GM19043 (cell line): ENCODE results near the gene TRPM8.

Experiments used
- ATAC-seq: cut with Tn5 transposase; IDR thresholded peaks from one replicate; pipeline ENCODE4 v1.9.1; 2021; ENCODE audit warnings: low read depth; ENCODE audit not compliant: unreplicated experiment

The TRPM8 gene

GRCh38 chr2:233996461-233996860, 79.3 kb downstream of the TRPM8 start:
- ATAC-seq = no peak

- no peak for ATAC-seq
Observed at GRCh38 chr2:233997707-233998106, 80.5 kb downstream of the TRPM8 start.

- no peak for ATAC-seq
Observed at GRCh38 chr2:233999182-233999581, 82.0 kb downstream of the TRPM8 start.

- ATAC-seq = no peak
Observed at GRCh38 chr2:234001380-234002160, 84.4 kb downstream of the TRPM8 start.

GRCh38 chr2:234002281-234002680, 85.1 kb downstream of the TRPM8 start:
- no peak for ATAC-seq

GRCh38 chr2:234003972-234004617, 86.9 kb downstream of the TRPM8 start:
- no peak for ATAC-seq

GRCh38 chr2:234005126-234005525, 88.0 kb downstream of the TRPM8 start:
- ATAC-seq = no peak

- ATAC-seq = no peak
Observed at GRCh38 chr2:234006501-234006900, 89.3 kb downstream of the TRPM8 start.

- no peak for ATAC-seq
Observed at GRCh38 chr2:234014427-234014826, 97.3 kb downstream of the TRPM8 start.

- ATAC-seq = no peak
Observed at GRCh38 chr2:234015861-234016260, 98.7 kb downstream of the TRPM8 start.

GRCh38 chr2:234019896-234020295, 102.7 kb downstream of the TRPM8 start:
- ATAC-seq = no peak

- no peak for ATAC-seq
Observed at GRCh38 chr2:234020332-234020731, 103.2 kb downstream of the TRPM8 start.

- ATAC-seq = no peak
Observed at GRCh38 chr2:234022424-234022823, 105.3 kb downstream of the TRPM8 start.

- ATAC-seq = no peak
Observed at GRCh38 chr2:234024304-234024703, 107.1 kb downstream of the TRPM8 start.

- ATAC-seq = no peak
Observed at GRCh38 chr2:234025466-234025865, 108.3 kb downstream of the TRPM8 start.

- no peak for ATAC-seq
Observed at GRCh38 chr2:234025891-234026401, 108.8 kb downstream of the TRPM8 start.

GRCh38 chr2:234026693-234027254, 109.6 kb downstream of the TRPM8 start:
- ATAC-seq = no peak

- ATAC-seq = no peak
Observed at GRCh38 chr2:234027641-234028040, 110.5 kb downstream of the TRPM8 start.

- no peak for ATAC-seq
Observed at GRCh38 chr2:234029150-234029733, 112.1 kb downstream of the TRPM8 start.

GRCh38 chr2:234031207-234031606, 114.0 kb downstream of the TRPM8 start:
- ATAC-seq = no peak

- ATAC-seq = no peak
Observed at GRCh38 chr2:234032279-234032856, 115.2 kb downstream of the TRPM8 start.
